ENCODE measurements around the gene HBA1. TPM values are rescaled to one million over a fixed set of nuclear protein-coding genes. Genes with fewer than 3 reads are reported as not detected.

HBA1 gene
- 0.99 TPM in 1 of 2 replicates, not detected in the other for total RNA-seq

DNA sequence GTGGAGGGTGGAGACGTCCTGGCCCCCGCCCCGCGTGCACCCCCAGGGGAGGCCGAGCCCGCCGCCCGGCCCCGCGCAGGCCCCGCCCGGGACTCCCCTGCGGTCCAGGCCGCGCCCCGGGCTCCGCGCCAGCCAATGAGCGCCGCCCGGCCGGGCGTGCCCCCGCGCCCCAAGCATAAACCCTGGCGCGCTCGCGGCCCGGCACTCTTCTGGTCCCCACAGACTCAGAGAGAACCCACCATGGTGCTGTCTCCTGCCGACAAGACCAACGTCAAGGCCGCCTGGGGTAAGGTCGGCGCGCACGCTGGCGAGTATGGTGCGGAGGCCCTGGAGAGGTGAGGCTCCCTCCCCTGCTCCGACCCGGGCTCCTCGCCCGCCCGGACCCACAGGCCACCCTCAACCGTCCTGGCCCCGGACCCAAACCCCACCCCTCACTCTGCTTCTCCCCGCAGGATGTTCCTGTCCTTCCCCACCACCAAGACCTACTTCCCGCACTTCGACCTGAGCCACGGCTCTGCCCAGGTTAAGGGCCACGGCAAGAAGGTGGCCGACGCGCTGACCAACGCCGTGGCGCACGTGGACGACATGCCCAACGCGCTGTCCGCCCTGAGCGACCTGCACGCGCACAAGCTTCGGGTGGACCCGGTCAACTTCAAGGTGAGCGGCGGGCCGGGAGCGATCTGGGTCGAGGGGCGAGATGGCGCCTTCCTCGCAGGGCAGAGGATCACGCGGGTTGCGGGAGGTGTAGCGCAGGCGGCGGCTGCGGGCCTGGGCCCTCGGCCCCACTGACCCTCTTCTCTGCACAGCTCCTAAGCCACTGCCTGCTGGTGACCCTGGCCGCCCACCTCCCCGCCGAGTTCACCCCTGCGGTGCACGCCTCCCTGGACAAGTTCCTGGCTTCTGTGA, at the start of gene HBA1:
HBA1 (plus strand) TSS at position 204 of the 906 bp plus-strand sequence; CDS start at position 241, 37 bp downstream.

DNA sequence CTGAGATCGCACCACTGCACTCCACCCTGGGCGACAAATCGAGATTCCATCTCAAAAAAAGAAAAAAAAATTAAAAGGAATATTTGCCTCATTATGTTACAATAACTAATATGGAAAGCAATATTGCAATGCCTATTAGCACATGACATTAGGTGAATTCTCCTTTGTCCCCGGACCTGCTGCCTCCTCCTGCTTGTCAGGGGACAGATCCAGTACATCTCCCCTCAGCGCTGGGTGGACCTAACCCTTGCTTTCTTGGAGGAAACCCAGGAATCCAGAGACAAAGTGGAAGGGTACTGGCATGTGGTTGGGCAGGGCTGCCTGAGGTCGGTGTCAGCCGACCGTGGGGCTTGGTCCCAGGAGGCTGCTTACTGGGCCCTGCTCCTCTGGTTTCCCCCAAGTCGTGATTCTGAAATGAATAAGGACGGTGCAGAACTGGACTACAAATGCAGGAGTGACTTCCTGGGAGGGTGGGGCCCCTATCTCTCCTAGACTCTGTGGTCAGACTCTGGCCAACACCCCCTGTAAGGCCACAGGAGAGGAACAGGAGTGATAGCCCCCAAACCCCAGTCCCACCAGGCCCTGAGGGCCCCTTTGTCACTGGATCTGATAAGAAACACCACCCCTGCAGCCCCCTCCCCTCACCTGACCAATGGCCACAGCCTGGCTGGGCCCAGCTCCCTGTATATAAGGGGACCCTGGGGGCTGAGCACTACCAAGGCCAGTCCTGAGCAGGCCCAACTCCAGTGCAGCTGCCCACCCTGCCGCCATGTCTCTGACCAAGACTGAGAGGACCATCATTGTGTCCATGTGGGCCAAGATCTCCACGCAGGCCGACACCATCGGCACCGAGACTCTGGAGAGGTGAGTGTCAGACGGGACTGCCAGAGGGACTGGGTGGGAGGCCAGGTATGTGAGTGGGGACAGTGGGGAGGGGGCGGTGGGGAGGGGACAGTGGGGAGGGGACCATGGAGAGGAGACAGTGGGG, 24.0 kb upstream of the HBA1 start, which contains the start of gene HBZ:
HBZ (plus strand) TSS at position 504 of the 988 bp plus-strand sequence; CDS start at position 770, 266 bp downstream.

DNA sequence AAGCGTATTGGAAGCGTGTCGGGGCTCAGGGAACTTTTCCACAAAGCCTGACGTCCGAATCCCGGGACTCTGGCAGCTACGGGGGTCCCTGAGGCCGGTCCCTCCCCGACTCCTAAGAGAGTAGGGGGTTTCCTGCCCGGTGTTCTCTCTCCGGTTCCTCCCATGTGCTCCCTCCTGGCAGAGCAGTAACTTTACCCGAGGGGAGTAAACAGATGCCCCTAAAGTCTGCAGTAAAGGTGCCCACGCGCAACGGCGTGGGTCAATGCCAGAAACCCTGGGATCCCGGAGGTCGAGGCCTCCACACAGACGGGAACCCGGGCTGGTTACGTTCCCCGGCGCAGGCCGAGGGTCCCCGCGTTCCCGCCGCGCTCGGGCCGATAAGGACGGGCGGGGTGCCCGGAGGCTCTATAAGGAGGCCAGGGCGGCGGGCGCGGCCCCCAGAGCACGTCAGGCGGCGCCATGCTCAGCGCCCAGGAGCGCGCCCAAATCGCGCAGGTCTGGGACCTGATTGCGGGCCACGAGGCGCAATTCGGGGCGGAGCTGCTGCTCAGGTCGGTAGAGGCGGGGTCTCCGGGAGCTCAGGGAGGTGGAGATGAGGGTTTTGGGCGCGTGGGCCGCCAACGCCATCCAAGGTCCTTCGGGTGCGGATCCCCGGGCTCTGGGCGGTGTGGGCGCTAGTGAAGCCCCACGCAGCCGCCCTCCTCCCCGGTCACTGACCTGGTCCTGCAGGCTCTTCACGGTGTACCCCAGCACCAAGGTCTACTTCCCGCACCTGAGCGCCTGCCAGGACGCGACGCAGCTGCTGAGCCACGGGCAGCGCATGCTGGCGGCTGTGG, 10.7 kb upstream of the HBA1 start, which contains the start of gene HBM:
HBM (plus strand) TSS at position 440 of the 836 bp plus-strand sequence; CDS start at position 460, 20 bp downstream.

DNA sequence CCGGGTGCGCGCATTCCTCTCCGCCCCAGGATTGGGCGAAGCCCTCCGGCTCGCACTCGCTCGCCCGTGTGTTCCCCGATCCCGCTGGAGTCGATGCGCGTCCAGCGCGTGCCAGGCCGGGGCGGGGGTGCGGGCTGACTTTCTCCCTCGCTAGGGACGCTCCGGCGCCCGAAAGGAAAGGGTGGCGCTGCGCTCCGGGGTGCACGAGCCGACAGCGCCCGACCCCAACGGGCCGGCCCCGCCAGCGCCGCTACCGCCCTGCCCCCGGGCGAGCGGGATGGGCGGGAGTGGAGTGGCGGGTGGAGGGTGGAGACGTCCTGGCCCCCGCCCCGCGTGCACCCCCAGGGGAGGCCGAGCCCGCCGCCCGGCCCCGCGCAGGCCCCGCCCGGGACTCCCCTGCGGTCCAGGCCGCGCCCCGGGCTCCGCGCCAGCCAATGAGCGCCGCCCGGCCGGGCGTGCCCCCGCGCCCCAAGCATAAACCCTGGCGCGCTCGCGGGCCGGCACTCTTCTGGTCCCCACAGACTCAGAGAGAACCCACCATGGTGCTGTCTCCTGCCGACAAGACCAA, 4.0 kb upstream of the HBA1 start, which contains the start of gene HBA2:
HBA2 (plus strand) TSS at position 503 of the 568 bp plus-strand sequence; CDS start at position 540, 37 bp downstream.

DNA sequence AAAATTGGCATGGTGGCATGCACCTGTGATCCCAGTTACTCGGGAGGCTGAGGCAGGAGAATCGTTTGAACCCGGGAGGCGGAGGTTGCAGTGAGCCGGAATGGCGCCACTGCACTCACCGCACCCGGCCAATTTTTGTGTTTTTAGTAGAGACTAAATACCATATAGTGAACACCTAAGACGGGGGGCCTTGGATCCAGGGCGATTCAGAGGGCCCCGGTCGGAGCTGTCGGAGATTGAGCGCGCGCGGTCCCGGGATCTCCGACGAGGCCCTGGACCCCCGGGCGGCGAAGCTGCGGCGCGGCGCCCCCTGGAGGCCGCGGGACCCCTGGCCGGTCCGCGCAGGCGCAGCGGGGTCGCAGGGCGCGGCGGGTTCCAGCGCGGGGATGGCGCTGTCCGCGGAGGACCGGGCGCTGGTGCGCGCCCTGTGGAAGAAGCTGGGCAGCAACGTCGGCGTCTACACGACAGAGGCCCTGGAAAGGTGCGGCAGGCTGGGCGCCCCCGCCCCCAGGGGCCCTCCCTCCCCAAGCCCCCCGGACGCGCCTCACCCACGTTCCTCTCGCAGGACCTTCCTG, 3.7 kb downstream of the HBA1 start, which contains the start of gene HBQ1:
HBQ1 (plus strand) TSS at position 359 of the 575 bp plus-strand sequence; CDS start at position 387, 28 bp downstream.

Other genes with a start within 250 kb of the HBA1 start
- 9.4 and 11.3 TPM in 2 replicates for gene POLR3K, start 123.1 kb upstream of the HBA1 start, total RNA-seq
- 38.7 and 44.4 TPM in 2 replicates for gene SNRNP25, start 122.9 kb upstream of the HBA1 start, total RNA-seq
- gene RHBDF1, start 104.0 kb upstream of the HBA1 start, total RNA-seq = 26.2 and 31.6 TPM in 2 replicates
- gene MPG, start 98.5 kb upstream of the HBA1 start, total RNA-seq = 91.7 and 140 TPM in 2 replicates
- 13.9 and 20.5 TPM in 2 replicates for gene NPRL3, start 38.0 kb upstream of the HBA1 start, total RNA-seq
- not detected in 2 replicates for gene HBZ, start 24.0 kb upstream of the HBA1 start, total RNA-seq
- not detected in 2 replicates for gene HBM, start 10.7 kb upstream of the HBA1 start, total RNA-seq
- gene HBA2, start 3.8 kb upstream of the HBA1 start, total RNA-seq = not detected in 2 replicates
- 3.7 and 7.9 TPM in 2 replicates for gene HBQ1, start 3.8 kb downstream of the HBA1 start, total RNA-seq
- 37.3 and 38.4 TPM in 2 replicates for gene LUC7L, start 52.8 kb downstream of the HBA1 start, total RNA-seq
- 62.7 and 69.4 TPM in 2 replicates for gene FAM234A, start 58.1 kb downstream of the HBA1 start, total RNA-seq
- 0.56 and 0.70 TPM in 2 replicates for gene RGS11, start 99.3 kb downstream of the HBA1 start, total RNA-seq
- gene ARHGDIG, start 103.9 kb downstream of the HBA1 start, total RNA-seq = 0.60 and 1.6 TPM in 2 replicates
- 0.37 TPM in 1 of 2 replicates, not detected in the other for gene PDIA2, start 106.5 kb downstream of the HBA1 start, total RNA-seq
- 33.3 and 34.9 TPM in 2 replicates for gene AXIN1, start 176.0 kb downstream of the HBA1 start, total RNA-seq
- gene MRPL28, start 193.9 kb downstream of the HBA1 start, total RNA-seq = 171 and 215 TPM in 2 replicates
- gene PGAP6, start 205.3 kb downstream of the HBA1 start, total RNA-seq = 48.3 and 56.3 TPM in 2 replicates
- gene NME4, start 220.5 kb downstream of the HBA1 start, total RNA-seq = 140 and 168 TPM in 2 replicates
- 14.5 and 17.5 TPM in 2 replicates for gene DECR2, start 225.2 kb downstream of the HBA1 start, total RNA-seq
- gene RAB11FIP3, start 249.0 kb downstream of the HBA1 start, total RNA-seq = 15.2 and 16.9 TPM in 2 replicates

Measured in airway epithelial cell (primary cell).